ENCODE results near the gene FAM241A. TPM values are rescaled to one million over a fixed set of nuclear protein-coding genes. Genes with fewer than 3 reads are reported as not detected.
"Not testable (repeated sequence)": the region's sequence is repeated elsewhere in the genome, so short reads cannot be mapped to it uniquely, and the experiment has no call there.

Gene FAM241A
- total and polyA plus RNA-seq, 12 donors: 4.1 to 9.4 (median 7.5) TPM

GRCh38 chr4:112110059-112110425 is 35.2 kb upstream of the FAM241A start:
- no peaks in the 10 kb centered on the region for H3K27me3 ChIP-seq
- peak overlapping the region in 9 of 10 donors; percentile 13 to 79 (median 53) for H3K27ac ChIP-seq
- intact Hi-C loops (cut with DNase I): no loop called here
- DNase-seq (no peak), ATAC-seq (no peak)
- no peaks in the 10 kb centered on the region for H3K9me3 ChIP-seq
- WGBS, 2 donors: 57 to 61% methylated on average over 1 of the region's 1 CpG
- no peaks in the 10 kb centered on the region for H3K36me3 ChIP-seq
- H3K4me1 ChIP-seq: peaks cover 0 to 24% (median 17%) of the 10 kb centered on the region in 9 donors
- H3K4me3 ChIP-seq: peak overlapping the region in 1 of 10 donors; percentile 20
- no peak for TF ChIP-seq CTCF (IDR thresholded peaks at IDR 0.05)

GRCh38 chr4:112111306-112111705 is 33.9 kb upstream of the FAM241A start:
- Histone ChIP-seq H3K4me1 (peaks cover 0 to 24% (median 17%) of the 10 kb centered on the region in 9 donors), H3K4me3 (no peak overlapping the region), H3K36me3 (no peaks in the 10 kb centered on the region), H3K27ac (no peak overlapping the region), H3K9me3 (no peaks in the 10 kb centered on the region), H3K27me3 (no peaks in the 10 kb centered on the region)
- ATAC-seq: no peak
- no peak for DNase-seq
- TF ChIP-seq CTCF (IDR thresholded peaks at IDR 0.05): no peak
- WGBS, 2 donors: 50 to 79% methylated on average over 1 of the region's 1 CpG
- intact Hi-C loops (cut with DNase I): no loop called here

- H3K4me3 ChIP-seq; ATAC-seq; H3K27me3 ChIP-seq; H3K36me3 ChIP-seq; H3K9me3 ChIP-seq; DNase-seq; H3K27ac ChIP-seq; intact Hi-C loops (cut with DNase I): not testable (repeated sequence)
- WGBS, 2 donors: 92 to 96% methylated on average over 7 of the region's 7 CpGs
- H3K4me1 ChIP-seq: peaks cover 0 to 24% (median 17%) of the 10 kb centered on the region in 9 donors
Measured at GRCh38 chr4:112112095-112112494, 33.2 kb upstream of the FAM241A start.

- no peak for TF ChIP-seq CTCF (IDR thresholded peaks at IDR 0.05)
- WGBS, 2 donors: 89 to 95% methylated on average over 2 of the region's 2 CpGs
- H3K27ac ChIP-seq: no peak overlapping the region
- H3K36me3 ChIP-seq: no peaks in the 10 kb centered on the region
- intact Hi-C loops (cut with DNase I): no loop called here
- H3K9me3 ChIP-seq: no peaks in the 10 kb centered on the region
- no peaks in the 10 kb centered on the region for H3K27me3 ChIP-seq
- H3K4me3 ChIP-seq: no peak overlapping the region
- no peak for ATAC-seq
- peaks cover 0 to 24% (median 17%) of the 10 kb centered on the region in 9 donors for H3K4me1 ChIP-seq
- DNase-seq: no peak
Measured at GRCh38 chr4:112112590-112113170, 32.6 kb upstream of the FAM241A start.

- no peaks in the 10 kb centered on the region for H3K36me3 ChIP-seq
- no peak for TF ChIP-seq CTCF (IDR thresholded peaks at IDR 0.05)
- H3K4me3 ChIP-seq: no peak overlapping the region
- H3K27me3 ChIP-seq: no peaks in the 10 kb centered on the region
- DNase-seq: no peak
- no peak for ATAC-seq
- H3K27ac ChIP-seq: no peak overlapping the region
- intact Hi-C loops (cut with DNase I): no loop called here
- no peaks in the 10 kb centered on the region for H3K9me3 ChIP-seq
- peaks cover 0 to 26% (median 17%) of the 10 kb centered on the region in 9 donors for H3K4me1 ChIP-seq
Measured at GRCh38 chr4:112113864-112114263, 31.4 kb upstream of the FAM241A start.
